ENCODE results near the gene F13B. TPM values are rescaled to one million over a fixed set of nuclear protein-coding genes. Genes with fewer than 3 reads are reported as not detected.

F13B gene
- total and polyA plus RNA-seq, 12 donors = not detected

DNA sequence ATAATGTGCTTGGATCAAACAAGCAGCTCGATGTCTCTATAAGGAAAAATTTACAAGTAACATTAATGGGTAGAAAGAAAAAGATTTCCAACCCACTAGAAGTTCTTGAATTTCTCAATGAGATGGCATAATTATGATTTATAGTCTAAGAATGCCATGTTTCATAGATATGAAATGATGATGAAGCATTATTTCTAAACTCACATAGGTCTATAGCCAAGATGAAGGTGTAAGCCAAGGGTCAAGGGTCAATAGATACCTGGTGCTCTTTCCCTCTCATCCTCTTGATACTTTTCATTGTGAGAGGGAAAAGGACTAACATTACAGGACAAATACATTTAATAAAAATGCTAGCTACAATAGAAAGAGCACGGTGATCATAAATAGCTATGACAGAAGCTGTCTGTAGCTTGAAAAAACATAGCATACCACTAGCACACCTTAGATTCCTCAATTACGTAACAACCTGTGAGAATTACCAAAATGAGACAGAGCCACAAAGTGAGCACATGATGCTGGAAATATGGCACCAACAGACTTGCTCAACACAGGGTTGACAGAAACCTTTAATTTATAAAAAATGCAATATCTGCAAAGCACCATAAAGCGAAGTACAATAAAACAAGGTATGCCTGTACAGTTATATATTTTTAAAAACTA lies 26.3 kb upstream of the F13B start:
- 96 to 98% (median 98%) methylated on average over 4 of the region's 4 CpGs for WGBS, 4 donors

DNA sequence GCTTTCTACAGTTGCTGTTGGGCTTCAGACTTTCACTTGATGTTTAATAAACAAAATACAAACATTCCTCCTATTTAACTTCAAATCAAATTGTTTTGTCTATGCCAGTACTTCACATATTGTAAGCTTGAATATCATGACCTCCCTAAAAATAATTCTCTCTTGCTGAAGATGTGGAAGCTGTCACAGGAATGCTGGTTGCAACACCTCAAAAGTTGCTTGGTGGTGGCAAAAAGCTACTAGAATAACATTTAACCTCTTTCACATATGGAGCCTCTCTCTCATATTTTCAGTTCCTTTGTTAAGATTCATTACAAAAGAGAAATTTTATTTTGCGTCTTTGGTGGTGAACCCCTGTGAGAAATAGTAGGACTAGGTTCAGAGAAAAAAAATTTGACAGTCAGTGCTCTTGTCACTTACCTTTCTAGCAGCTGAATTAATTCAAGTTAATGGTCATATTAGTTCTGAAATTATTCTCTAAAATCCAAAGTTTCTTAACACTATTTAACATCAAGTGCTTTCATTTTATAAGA lies 25.5 kb upstream of the F13B start:
- H3K4me3 ChIP-seq = no peak overlapping the region
- intact Hi-C loops (cut with DNase I) = no loop called here
- H3K27me3 ChIP-seq = no peaks in the 10 kb centered on the region
- no peak overlapping the region for H3K27ac ChIP-seq
- no peaks in the 10 kb centered on the region for H3K36me3 ChIP-seq (replicated peaks in 1 of 2)
- no peaks in the 10 kb centered on the region for H3K4me1 ChIP-seq (replicated peaks in 1 of 2)
- no peak for DNase-seq
- 91 to 100% (median 99%) methylated on average over 1 of the region's 1 CpG for WGBS, 4 donors
- H3K9me3 ChIP-seq (replicated peaks in 1 of 3) = no peaks in the 10 kb centered on the region
- TF ChIP-seq CTCF (IDR thresholded peaks at IDR 0.05) (no peak), POLR2A (IDR thresholded peaks at IDR 0.05) (no peak)

More for the DNA sequence above, 26.3 kb upstream of the F13B start:
- DNase-seq = no peak
- no peak overlapping the region for H3K4me3 ChIP-seq
- TF ChIP-seq CTCF (IDR thresholded peaks at IDR 0.05) (no peak), POLR2A (IDR thresholded peaks at IDR 0.05) (no peak)
- H3K36me3 ChIP-seq (replicated peaks in 1 of 2) = no peaks in the 10 kb centered on the region
- no peak overlapping the region for H3K27ac ChIP-seq
- intact Hi-C loops (cut with DNase I) = no loop called here
- no peaks in the 10 kb centered on the region for H3K4me1 ChIP-seq (replicated peaks in 1 of 2)
- no peaks in the 10 kb centered on the region for H3K9me3 ChIP-seq (replicated peaks in 1 of 3)
- no peaks in the 10 kb centered on the region for H3K27me3 ChIP-seq

DNA sequence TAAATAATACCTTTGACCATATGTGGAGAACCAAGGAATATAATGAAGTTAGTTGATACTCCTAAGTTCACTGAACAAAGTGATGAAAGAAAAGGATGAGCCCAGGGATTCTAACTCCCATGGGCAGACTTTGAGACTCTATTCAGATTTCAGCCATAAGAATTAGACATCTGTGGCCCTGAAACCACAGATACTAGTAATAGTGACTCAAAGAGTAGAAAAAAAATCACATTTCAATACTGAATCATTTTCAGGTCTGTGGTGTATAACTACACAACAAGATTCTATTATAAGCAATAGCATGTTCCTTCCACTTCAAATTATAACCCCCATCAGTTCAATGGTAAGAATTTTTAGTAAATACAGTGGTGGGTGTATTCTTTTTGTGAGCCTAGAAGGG lies 16.4 kb upstream of the F13B start:
- TF ChIP-seq CTCF (IDR thresholded peaks at IDR 0.05) (no peak), POLR2A (IDR thresholded peaks at IDR 0.05) (no peak)
- no peak overlapping the region for H3K4me3 ChIP-seq
- H3K4me1 ChIP-seq (replicated peaks in 1 of 2) = no peaks in the 10 kb centered on the region
- H3K36me3 ChIP-seq (replicated peaks in 1 of 2) = no peaks in the 10 kb centered on the region
- intact Hi-C loops (cut with DNase I) = no loop called here
- DNase-seq = no peak
- H3K9me3 ChIP-seq (replicated peaks in 1 of 3) = no peaks in the 10 kb centered on the region
- H3K27ac ChIP-seq = no peak overlapping the region
- H3K27me3 ChIP-seq = no peaks in the 10 kb centered on the region

DNA sequence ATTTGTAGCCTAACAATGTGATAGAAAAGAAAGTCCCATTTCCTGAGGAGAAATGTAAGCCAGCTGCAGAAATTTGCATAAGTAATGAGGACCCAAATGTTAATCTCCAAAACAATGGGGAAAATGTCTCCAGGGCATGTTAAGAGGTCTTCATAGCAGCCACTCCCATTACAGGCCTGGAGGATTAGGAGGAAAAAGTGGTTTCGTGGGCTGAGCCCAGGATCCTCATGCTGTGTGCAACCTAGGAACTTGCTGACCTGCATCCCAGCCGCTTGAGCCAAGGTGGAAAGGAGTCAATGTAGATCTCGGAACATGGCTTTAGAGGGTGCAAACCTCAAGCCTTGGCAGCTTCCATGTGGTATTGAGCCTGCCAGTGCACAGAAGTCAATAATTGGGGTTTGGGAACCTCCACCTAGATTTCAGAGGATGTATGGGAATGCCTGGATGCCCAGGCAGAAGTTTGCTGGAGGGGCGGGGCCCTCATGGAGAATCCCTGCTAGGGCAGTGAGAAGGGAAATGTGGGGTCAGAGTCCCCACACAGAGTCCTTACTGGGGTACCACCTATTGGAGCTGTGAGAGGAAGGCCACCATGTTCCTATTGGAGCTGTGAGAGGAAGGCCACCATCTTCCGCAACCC lies 14.2 kb upstream of the F13B start:
- H3K27ac ChIP-seq = no peak overlapping the region
- no peaks in the 10 kb centered on the region for H3K4me1 ChIP-seq (replicated peaks in 1 of 2)
- no peaks in the 10 kb centered on the region for H3K9me3 ChIP-seq (replicated peaks in 1 of 3)
- H3K4me3 ChIP-seq = no peak overlapping the region
- TF ChIP-seq POLR2A (IDR thresholded peaks at IDR 0.05) (no peak), CTCF (IDR thresholded peaks at IDR 0.05) (no peak)
- H3K27me3 ChIP-seq = no peaks in the 10 kb centered on the region
- WGBS, 4 donors = 90 to 100% (median 99%) methylated on average over 4 to 5 of the region's 5 CpGs
- DNase-seq = no peak
- intact Hi-C loops (cut with DNase I) = no loop called here
- no peaks in the 10 kb centered on the region for H3K36me3 ChIP-seq (replicated peaks in 1 of 2)
